Thymus (tissue), 11 donors: ENCODE data around the gene DOCK9. TPM values are rescaled to one million over a fixed set of nuclear protein-coding genes. Genes with fewer than 3 reads are reported as not detected.
"Not testable (repeated sequence)": the region's sequence is repeated elsewhere in the genome, so short reads cannot be mapped to it uniquely, and the experiment has no call there.

Source experiments
- DNase-seq, 9 donors: peaks; one replicate each; pipeline ENCODE4 v3.0.0-alpha.2; 2013; ENCODE audit warnings: low spot score in 9 of 9, low read depth in 6 of 9, missing footprints in 1 of 9
- H3K27ac ChIP-seq, 2 donors: one replicate each; pipeline ENCODE4 v1.5.1; 2013; ENCODE audit warnings: control low read depth in 1 of 2, low read depth in 1 of 2, low read length in 1 of 2, mild to moderate bottlenecking in 1 of 2, moderate library complexity in 1 of 2
- H3K27me3 ChIP-seq, 2 donors: one replicate each; pipeline ENCODE4 v1.5.1; 2013; ENCODE audit warnings: low read length in 1 of 2; ENCODE audit not compliant: control insufficient read depth in 2 of 2, insufficient read depth in 1 of 2
- H3K36me3 ChIP-seq, 2 donors: one replicate each; pipeline ENCODE4 v1.5.1; 2013; ENCODE audit warnings: low read length in 1 of 2, mild to moderate bottlenecking in 1 of 2, moderate library complexity in 1 of 2; ENCODE audit not compliant: control insufficient read depth in 2 of 2, insufficient read depth in 2 of 2
- H3K4me1 ChIP-seq, 2 donors: one replicate each; pipeline ENCODE4 v1.5.1; 2013; ENCODE audit warnings: low read length in 2 of 2; ENCODE audit not compliant: control insufficient read depth in 2 of 2, insufficient read depth in 2 of 2
- H3K4me3 ChIP-seq, 2 donors: one replicate each; pipeline ENCODE4 v1.5.1; 2013; ENCODE audit warnings: low read length in 2 of 2, control low read depth in 1 of 2, mild to moderate bottlenecking in 1 of 2
- H3K9me3 ChIP-seq, 2 donors: one replicate each; pipeline ENCODE4 v1.5.1; 2013; ENCODE audit warnings: low read length in 1 of 2, mild to moderate bottlenecking in 1 of 2; ENCODE audit not compliant: control insufficient read depth in 2 of 2, insufficient read depth in 1 of 2
- WGBS: extraction: QIAGEN DNeasy Blood & Tissue Kit; methylation state at CpG from one replicate; pipeline ENCODE4 v1.1.7; 2013; 5-methylcytosine and 5-hydroxymethylcytosine counted together
- polyA plus RNA-seq: library from polyadenylated mRNA; stranded (reverse); fragments of 200-250 nt; gene quantifications from one replicate; pipeline ENCODE4 v1.2.3, GENCODE V29; 2013
- total RNA-seq: library from RNA; stranded (reverse); fragments of 120-200 nt; gene quantifications from one replicate; pipeline ENCODE4 v1.2.4, GENCODE V29; 2013
- donor health status: healthy.

Gene DOCK9
- total and polyA plus RNA-seq, 2 donors: 34.0 to 37.9 TPM

DNA sequence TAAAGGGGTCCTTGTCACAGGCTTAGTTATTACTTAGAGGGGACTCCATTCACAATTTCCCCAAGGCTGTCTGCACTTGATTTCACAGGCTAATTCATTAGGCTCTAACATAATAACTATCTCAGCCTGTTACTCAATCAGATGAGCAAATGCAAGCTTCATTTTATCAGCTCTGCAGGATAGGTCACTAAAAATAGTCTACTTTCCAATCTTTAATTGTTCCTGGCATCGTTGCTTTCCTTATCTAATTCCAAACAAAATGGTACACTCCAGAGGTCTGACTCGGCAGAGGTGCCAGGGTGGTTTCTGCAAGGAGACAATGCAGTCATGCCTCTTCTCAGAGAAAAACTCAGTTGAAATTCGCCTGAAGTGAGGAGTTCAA is 155.6 kb downstream of the DOCK9 start:
- WGBS: 70% methylated on average over 3 of the region's 3 CpGs
- Histone ChIP-seq H3K4me3 (no peak overlapping the region), H3K36me3 (peaks cover 16 to 28% of the 10 kb centered on the region in 2 donors), H3K9me3 (no peaks in the 10 kb centered on the region), H3K27ac (peak overlapping the region in 1 of 2 donors; percentile 31), H3K27me3 (no peaks in the 10 kb centered on the region), H3K4me1 (peaks cover 19 to 35% of the 10 kb centered on the region in 2 donors)
- DNase-seq: no peak

GRCh38 chr13:98821372-98822224 is 156.3 kb downstream of the DOCK9 start:
- Histone ChIP-seq H3K27me3 (no peaks in the 10 kb centered on the region), H3K4me3 (no peak overlapping the region), H3K27ac (peak overlapping the region in 1 of 2 donors; percentile 42), H3K9me3 (no peaks in the 10 kb centered on the region), H3K4me1 (peaks cover 18 to 34% of the 10 kb centered on the region in 2 donors), H3K36me3 (peaks cover 17 to 28% of the 10 kb centered on the region in 2 donors)
- 87% methylated on average over 9 of the region's 9 CpGs for WGBS
- no peak for DNase-seq

DNA sequence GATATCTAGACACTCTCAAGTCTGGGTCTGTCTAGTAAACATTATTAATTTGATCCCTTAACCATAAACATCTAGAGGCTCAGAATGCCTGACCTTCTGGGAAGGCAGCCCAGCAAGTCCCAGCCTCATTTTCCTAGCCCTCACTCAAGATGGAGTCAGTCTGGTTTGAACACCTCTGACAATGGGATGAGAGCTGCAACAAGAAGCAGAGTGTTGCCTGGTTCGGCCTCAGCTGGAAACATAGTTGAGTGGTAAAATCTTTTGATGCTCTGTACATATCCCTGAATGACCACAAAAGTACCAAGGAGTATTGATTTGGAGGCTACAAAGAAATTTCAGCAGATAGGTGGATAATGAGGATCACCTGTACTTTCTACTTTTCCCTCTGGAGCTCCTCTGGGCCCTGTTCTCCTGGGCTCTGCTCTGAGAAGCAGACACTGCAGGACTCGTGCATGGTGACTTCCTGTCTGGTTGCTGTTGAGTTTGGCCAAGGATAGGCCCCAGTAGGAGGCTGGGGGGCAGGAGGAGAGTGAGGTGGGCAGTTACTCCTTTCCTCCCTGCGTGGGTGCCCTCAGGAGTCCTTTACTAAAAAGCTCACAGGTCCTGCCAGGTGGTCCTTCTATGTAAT is 157.0 kb downstream of the DOCK9 start:
- no peaks in the 10 kb centered on the region for H3K27me3 ChIP-seq
- H3K36me3 ChIP-seq: peaks cover 19 to 28% of the 10 kb centered on the region in 2 donors
- whole genome bisulfite sequencing: 80% methylated on average over 3 of the region's 3 CpGs
- no peak overlapping the region for H3K4me3 ChIP-seq
- H3K9me3 ChIP-seq: no peaks in the 10 kb centered on the region
- no peak for DNase-seq
- H3K27ac ChIP-seq: peak overlapping the region in 1 of 2 donors; percentile 42
- peaks cover 10 to 26% of the 10 kb centered on the region in 2 donors for H3K4me1 ChIP-seq

DNA sequence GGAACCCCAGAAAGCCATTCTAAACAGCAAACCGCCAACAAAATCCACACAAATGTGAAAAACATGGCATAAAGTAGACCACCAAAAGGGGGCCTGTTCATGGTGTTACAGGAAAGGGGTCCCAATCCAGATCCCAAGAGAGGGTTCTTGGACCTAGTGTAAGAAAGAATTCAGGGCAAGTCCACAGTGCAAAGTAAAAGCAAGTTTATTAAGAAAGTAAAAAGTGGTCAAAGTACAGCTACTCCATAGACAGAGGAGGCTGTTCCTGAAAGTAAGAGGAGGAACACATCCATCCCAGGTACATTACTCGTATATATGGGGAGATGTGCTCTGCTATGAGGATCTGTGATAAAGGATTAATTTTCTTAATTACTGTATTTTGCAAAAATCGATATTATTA is 157.6 kb downstream of the DOCK9 start:
- DNase-seq: no peak
- no peak overlapping the region for H3K4me3 ChIP-seq
- H3K4me1 ChIP-seq: peaks cover 5 to 22% of the 10 kb centered on the region in 2 donors
- H3K9me3 ChIP-seq: no peaks in the 10 kb centered on the region
- H3K27me3 ChIP-seq: no peaks in the 10 kb centered on the region
- H3K27ac ChIP-seq: no peak overlapping the region
- peaks cover 19 to 30% of the 10 kb centered on the region in 2 donors for H3K36me3 ChIP-seq
- WGBS: 97% methylated on average over 3 of the region's 3 CpGs

- peaks cover 19 to 30% of the 10 kb centered on the region in 2 donors for H3K36me3 ChIP-seq
Measured at GRCh38 chr13:98819382-98820010, 158.4 kb downstream of the DOCK9 start.

DNA sequence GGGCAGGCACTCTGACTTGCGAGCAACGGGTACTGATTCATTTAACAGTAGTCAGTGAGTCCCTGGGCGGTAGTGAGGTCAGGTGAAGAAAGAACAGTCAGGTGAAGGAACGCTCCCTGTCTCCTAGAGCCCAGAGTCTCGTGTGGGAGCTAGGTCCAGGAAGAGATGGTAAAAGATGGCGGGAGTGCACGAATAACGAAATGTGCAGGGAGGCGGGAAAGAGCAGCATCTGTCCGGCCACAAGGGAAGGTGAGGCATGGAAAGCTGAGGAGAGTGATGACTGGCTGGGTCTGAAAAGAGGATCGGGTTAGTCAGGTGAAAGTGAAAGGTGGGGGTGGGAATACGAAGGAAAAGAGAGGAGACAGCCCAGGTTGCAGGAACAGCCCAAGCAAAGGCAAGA is 161.5 kb downstream of the DOCK9 start:
- Histone ChIP-seq H3K27ac (no peak overlapping the region), H3K9me3 (no peaks in the 10 kb centered on the region), H3K27me3 (no peaks in the 10 kb centered on the region), H3K4me3 (no peak overlapping the region), H3K4me1 (peaks cover 0 to 8% of the 10 kb centered on the region in 2 donors), H3K36me3 (peaks cover 6 to 12% of the 10 kb centered on the region in 2 donors)
- 98% methylated on average over 12 of the region's 12 CpGs for WGBS
- DNase-seq: no peak

More at GRCh38 chr13:98819382-98820010, 158.4 kb downstream of the DOCK9 start:
- H3K4me3 ChIP-seq: no peak overlapping the region
- H3K4me1 ChIP-seq: peaks cover 4 to 17% of the 10 kb centered on the region in 2 donors
- H3K27me3 ChIP-seq: no peaks in the 10 kb centered on the region
- no peak overlapping the region for H3K27ac ChIP-seq
- DNase-seq: no peak
- no peaks in the 10 kb centered on the region for H3K9me3 ChIP-seq
- WGBS: 99% methylated on average over 6 of the region's 6 CpGs

DNA sequence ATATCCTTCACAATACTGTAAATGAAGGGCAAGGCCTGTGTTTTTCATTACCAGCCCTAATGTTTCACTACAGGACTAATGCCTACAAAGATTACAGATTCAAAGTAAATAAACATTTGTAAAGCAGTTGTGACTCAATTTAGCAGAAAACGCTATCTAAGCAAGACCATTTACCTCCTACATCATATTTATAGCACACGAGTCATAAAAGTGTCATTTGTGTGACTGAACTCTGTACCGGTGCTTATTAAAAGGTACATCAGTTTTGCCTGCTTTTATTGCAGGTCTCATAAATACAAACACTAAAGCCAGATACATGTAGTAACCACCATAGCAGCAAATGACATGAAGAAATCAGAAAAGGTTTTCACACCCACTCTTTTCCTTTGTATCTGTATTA is 163.9 kb downstream of the DOCK9 start:
- H3K4me1 ChIP-seq: no peaks in the 10 kb centered on the region
- H3K36me3 ChIP-seq: peaks cover 7 to 9% of the 10 kb centered on the region in 2 donors
- H3K27ac ChIP-seq: no peak overlapping the region
- H3K27me3 ChIP-seq: no peaks in the 10 kb centered on the region
- 95% methylated on average over 3 of the region's 3 CpGs for WGBS
- H3K4me3 ChIP-seq: no peak overlapping the region
- no peak for DNase-seq
- H3K9me3 ChIP-seq: no peaks in the 10 kb centered on the region

DNA sequence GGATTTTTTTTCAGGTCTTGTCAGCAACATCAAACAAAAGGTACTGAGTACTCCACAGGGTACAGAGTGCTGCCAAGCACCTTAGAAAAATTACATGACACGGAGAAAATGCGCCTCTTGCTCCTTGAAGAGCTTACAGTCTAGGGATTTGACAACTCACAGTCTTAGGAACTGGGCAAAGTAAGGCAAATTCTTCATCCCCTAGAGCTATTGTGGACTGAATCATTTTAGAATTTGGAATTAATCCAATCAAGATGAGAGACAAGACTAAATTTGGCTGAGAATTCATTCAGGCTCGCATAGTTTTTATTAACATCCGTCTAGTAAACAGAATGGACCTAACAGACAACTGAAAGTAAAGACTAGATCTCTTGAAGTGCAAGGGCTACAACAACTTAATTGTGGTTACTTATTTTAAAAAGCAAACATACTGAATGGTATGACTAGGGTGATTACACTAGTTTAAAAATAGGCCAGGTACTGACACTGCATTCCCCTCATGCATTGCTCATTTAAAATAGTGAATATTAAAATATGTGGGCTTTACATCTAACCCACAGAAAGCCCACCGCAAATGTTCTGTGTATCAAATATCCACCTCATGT is 165.6 kb downstream of the DOCK9 start:
- not testable (repeated sequence) for H3K9me3 ChIP-seq, H3K4me1 ChIP-seq, H3K36me3 ChIP-seq, H3K27ac ChIP-seq, H3K27me3 ChIP-seq, DNase-seq, H3K4me3 ChIP-seq
- 88% methylated on average over 1 of the region's 5 CpGs for WGBS
